Suprapubic skin (tissue), 4 donors: ENCODE data around the gene MCTP2.

Experiments
- EP300 ChIP-seq: sonication (generic); formaldehyde crosslinking; IDR thresholded peaks from one replicate; pipeline ENCODE4 v1.6.1; 2017; ENCODE audit warnings: antibody characterized with exemption
- POLR2A ChIP-seq, 2 donors: fragments of 450-650 bp; IDR thresholded peaks; one replicate each; pipeline ENCODE4 v1.6.1; 2017; ENCODE audit warnings: antibody characterized with exemption in 2 of 2, mild to moderate bottlenecking in 2 of 2, moderate library complexity in 2 of 2
- POLR2AphosphoS5 ChIP-seq, 3 donors: sonication (generic); formaldehyde crosslinking; IDR thresholded peaks; one replicate each; pipeline ENCODE4 v1.6.1; 2017; ENCODE audit warnings: antibody characterized with exemption in 3 of 3
- TF ChIP-seq, protein P1 (sequence below), 2 donors: fragments of 200-600 bp in 1 of 2; fragments of 450-650 bp in 1 of 2; sonication (generic) in 1 of 2; IDR thresholded peaks; one replicate each; pipeline ENCODE4 v1.5.1; 2016 to 2019; ENCODE audit warnings: antibody characterized with exemption in 2 of 2, mild to moderate bottlenecking in 1 of 2, moderate library complexity in 1 of 2

DNA sequence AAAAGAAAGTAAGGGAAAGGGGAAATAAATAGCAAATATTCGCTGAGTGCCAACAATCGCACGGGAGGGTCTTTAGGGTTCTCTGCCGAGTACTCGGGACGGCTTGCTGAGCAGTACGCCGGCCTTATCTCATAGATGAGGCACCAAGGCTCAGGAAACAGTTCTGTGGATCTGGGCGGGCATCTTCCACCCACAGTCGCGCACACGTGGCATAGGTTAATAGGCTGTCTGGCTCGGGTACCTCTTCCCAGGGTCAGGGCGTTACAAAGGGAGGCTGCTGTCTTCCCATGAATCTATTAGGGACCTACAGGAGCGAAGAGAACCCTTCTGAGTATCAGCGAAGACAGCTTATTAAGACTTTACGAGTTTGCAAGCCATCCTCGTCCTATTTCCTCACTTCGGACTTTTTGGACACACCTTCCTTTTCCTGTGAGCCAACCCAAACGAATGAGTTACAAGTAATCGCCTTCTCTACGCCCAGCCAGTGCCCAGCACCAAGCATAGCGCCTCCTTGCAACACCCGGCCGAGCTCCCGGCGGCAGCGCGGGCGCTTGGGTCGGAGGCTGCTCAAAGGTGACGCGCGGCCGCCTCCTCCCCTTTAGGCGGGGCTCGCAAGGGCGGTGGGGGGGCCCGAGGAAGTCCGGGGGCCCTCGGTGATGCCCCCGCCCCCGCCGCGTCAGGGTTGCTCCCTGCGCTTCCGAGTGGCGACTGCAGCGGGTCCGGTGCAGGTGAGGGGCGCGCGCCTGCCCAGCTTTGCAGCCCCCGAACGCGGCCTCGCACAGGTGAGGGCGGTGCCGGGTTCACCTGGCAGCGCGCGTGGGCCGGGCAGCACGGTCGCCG, at the start of gene MCTP2:
- no peak for TF ChIP-seq POLR2AphosphoS5 (IDR thresholded peaks at IDR 0.05)
- TF ChIP-seq, protein P1, sequence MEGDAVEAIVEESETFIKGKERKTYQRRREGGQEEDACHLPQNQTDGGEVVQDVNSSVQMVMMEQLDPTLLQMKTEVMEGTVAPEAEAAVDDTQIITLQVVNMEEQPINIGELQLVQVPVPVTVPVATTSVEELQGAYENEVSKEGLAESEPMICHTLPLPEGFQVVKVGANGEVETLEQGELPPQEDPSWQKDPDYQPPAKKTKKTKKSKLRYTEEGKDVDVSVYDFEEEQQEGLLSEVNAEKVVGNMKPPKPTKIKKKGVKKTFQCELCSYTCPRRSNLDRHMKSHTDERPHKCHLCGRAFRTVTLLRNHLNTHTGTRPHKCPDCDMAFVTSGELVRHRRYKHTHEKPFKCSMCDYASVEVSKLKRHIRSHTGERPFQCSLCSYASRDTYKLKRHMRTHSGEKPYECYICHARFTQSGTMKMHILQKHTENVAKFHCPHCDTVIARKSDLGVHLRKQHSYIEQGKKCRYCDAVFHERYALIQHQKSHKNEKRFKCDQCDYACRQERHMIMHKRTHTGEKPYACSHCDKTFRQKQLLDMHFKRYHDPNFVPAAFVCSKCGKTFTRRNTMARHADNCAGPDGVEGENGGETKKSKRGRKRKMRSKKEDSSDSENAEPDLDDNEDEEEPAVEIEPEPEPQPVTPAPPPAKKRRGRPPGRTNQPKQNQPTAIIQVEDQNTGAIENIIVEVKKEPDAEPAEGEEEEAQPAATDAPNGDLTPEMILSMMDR (IDR thresholded peaks at IDR 0.05) = no peak
- TF ChIP-seq POLR2A (IDR thresholded peaks at IDR 0.05) = no peak
- no peak for TF ChIP-seq EP300
